Glomerular visceral epithelial cell (primary cell): ENCODE results near the gene KCNT2.
"Not testable (repeated sequence)": the region's sequence is repeated elsewhere in the genome, so short reads cannot be mapped to it uniquely, and the experiment has no call there.

Experiments used
- DNase-seq: peaks from one replicate; pipeline ENCODE4 v3.0.0-alpha.2; 2016; ENCODE audit errors: extremely low spot score

The KCNT2 gene

GRCh38 chr1:196515904-196516303 lies 92.3 kb downstream of the KCNT2 start:
- no peak for DNase-seq

GRCh38 chr1:196513821-196514220 lies 94.4 kb downstream of the KCNT2 start:
- DNase-seq, result no peak

- no peak for DNase-seq
These were observed 97.8 kb downstream of the KCNT2 start for GRCh38 chr1:196510451-196510850.

DNA sequence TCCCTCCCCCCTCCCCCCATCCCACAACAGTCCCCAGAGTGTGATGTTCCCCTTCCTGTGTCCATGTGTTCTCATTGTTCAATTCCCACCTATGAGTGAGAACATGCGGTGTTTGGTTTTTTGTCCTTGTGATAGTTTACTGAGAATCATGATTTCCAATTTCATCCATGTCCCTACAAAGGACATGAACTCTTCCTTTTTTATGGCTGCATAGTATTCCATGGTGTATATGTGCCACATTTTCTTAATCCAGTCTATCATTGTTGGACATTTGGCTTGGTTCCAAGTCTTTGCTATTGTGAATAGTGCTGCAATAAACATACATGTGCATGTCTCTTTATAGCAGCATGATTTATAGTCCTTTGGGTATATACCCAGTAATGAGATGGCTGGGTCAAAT lies 104.0 kb downstream of the KCNT2 start:
- not testable (repeated sequence) for DNase-seq

DNA sequence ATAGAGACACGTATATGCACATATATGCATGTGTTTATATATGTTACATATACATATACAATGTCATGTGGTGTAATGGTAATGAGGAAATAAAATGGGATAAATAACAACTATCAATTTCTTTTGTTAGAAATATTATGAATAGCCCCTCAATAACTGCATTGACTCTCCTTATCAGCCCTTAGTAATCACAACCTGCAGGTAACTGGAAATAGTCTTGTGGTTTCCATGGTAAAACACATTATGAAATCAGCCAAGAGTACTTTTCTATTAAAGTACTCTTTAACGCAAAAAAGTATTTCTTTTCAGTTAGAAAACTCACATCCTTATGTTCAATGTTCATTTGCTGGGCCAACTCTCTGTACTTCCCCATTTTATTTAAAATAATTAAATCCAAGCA lies 105.8 kb downstream of the KCNT2 start:
- no peak for DNase-seq

- DNase-seq, result no peak
These were observed 106.3 kb downstream of the KCNT2 start for GRCh38 chr1:196501760-196502428.

GRCh38 chr1:196497817-196498216 lies 110.4 kb downstream of the KCNT2 start:
- no peak for DNase-seq

GRCh38 chr1:196494766-196495165 lies 113.5 kb downstream of the KCNT2 start:
- DNase-seq, result no peak

- no peak for DNase-seq
These were observed 114.4 kb downstream of the KCNT2 start for GRCh38 chr1:196493881-196494280.

GRCh38 chr1:196488579-196488978 lies 119.7 kb downstream of the KCNT2 start:
- no peak for DNase-seq

DNA sequence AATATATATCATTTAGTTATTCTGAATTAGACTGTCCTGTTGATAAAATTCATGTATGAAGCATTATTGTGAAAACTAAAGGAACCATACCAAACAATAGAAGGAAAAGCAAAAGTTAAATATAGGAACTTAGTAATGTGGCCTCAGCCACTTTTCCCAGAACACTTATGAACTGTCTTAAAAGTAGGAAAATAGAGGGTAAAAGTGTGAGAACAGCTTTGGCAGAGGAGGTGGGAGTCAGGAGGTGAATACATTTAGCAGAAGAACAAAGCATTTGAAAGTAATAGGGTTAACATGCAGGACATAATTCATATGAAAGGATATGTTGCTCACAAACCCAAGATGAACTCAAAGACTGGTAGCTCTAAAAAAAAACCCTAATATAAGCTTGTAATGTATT lies 121.9 kb downstream of the KCNT2 start:
- no peak for DNase-seq

GRCh38 chr1:196481616-196482015 lies 126.6 kb downstream of the KCNT2 start:
- no peak for DNase-seq

DNA sequence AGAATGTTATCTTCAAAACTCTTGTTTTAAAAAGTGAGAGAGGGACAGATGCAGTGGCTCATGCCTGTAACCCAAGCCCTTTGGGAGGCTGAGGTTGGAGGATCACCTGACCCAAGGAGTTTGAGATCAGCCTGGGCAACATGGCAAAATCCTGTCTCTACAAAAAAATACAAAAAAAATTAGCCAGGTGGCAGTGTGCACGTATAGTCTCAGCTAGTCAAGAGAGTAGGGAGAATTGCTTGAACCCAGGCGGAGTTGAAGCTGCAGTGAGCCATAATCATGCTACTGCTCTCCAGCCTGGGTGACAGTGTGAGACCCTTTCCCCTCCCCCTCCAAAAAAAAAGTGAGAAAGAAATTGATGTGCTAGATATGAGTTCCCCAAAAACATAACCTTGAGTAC lies 131.0 kb downstream of the KCNT2 start:
- DNase-seq, result no peak

DNA sequence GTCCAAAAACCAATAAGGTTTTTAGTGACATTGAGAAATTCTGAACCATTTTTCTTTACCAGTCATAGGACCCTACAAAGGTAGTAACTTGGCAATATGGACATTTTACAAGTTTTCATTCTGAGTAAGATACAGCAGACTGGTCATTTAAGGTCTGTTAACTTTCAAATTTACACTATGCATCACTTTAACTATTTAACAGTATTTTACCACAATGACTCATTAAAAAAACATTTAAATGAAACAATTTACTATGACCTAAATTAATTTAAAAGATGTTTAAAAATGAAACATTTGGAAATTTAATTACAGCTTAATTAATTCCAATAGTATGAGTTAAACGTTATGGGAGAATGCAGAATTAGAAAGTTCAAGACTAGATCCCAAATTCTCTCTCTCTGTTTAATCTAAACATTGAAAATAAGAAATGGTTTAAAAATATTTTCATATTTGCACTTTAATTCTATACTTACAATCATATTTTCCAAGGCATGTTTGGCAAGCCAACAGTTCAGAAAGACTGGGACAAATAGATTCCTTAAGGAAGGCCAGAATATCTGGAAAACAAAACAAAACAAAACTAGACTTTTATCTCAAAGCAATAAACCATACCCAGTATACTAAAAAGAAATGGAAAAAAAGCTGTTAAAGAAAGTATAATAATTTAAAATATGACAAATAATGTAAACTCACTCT lies 140.9 kb downstream of the KCNT2 start:
- no peak for DNase-seq

DNA sequence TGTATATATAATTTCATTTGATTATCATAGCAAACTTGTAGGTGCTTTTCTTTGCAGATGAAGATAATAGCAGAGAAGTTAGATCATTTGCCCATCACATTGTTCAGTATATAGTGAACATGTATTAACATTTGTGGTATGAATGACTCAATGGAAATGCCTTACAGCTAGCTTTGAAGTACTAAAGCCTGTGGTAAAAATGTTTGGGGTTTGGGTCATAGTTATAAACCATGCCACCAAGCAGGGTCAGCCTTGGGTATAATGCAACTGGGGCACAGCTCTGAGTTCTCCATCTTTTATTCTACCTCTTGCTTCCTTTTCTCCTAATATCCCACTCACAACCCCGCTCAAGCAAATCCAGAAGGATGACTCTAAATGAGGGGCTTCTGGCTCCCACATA lies 141.6 kb downstream of the KCNT2 start:
- DNase-seq, result peak; percentile 82

GRCh38 chr1:196466166-196466565 lies 142.1 kb downstream of the KCNT2 start:
- DNase-seq, result no peak

DNA sequence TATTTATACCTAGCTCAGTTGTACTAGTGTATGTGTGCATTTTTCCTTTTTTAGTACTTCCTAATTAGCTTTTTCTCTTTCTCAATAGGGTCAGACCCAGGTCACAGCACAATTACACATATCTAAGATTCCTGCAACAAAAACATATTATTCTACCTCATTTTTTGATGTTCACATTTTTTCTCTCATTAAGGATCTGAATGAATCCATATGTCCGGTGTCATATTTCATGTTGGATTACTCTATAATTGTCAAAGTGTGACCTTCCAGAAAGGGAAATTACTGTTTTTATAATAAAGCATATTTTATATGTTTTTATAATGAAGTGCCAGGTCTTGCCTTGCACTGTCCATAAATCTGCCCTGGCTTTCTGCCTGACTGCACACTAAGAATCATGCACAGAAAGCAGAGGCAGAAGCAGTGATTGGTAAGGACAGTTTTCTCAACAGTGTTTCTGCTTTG lies 143.7 kb downstream of the KCNT2 start:
- DNase-seq, result peak; percentile 53

DNA sequence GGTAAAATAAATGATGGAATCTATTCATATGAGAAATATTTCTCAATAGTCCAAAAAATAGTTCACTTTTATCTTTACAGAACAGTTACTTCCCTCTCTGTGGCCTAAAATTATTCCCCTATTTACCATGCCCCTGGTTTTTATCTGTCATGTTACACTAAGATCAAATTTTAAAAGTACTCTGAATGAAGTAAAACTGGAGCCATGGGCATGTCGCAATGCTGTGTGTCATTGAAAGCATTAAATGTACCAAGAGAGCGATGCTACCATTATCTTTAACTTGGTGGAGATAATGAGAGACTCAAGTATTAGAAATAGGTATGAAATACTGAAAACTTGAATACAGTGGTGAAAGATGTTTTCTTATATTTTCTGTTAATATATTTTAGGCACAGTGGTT lies 146.2 kb downstream of the KCNT2 start:
- DNase-seq, result no peak

- no peak for DNase-seq
These were observed 146.7 kb downstream of the KCNT2 start for GRCh38 chr1:196461521-196461920.

DNA sequence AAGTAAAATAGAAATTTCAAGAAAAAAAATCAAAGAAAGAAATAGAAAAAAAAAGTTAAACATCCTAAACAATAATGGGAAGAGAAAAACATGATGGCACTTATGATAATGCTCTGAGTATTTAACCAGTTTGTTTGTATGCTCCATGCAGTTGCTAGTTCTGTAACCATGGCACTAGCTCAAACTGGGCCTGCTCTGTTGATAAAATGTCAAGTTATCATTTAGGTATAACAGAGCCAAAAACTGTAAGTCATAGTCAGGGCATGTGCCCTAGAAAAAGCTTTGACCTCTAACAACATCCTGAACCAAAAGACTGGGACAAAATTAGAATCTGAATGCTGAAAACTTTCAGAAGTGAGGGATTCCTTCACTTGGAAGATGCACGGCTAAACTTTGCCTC lies 148.9 kb downstream of the KCNT2 start:
- DNase-seq, result no peak

- no peak for DNase-seq
These were observed 153.4 kb downstream of the KCNT2 start for GRCh38 chr1:196454792-196455191.

GRCh38 chr1:196451103-196451502 lies 157.1 kb downstream of the KCNT2 start:
- no peak for DNase-seq
